ENCODE measurements around the gene BEND2.

DNA sequence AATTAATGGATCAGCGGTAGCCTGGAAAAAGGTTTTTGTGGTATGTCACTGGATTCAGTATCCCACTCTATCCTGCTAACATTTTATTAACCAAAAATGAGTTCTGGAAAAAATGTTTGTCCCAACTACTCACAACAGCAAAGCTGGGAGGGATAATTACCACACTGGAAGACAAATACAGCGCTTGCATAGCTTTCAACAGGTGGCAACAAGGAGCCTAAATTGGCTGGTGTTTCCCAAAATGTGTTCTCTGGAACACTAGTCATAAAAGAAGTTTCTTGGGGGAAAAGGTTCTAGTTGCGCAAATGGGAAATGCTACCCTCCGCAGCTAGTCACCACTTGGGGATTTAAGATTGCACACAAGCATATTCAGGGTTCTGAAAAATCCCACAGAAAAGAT is 54.6 kb downstream of the BEND2 start:
- TF ChIP-seq POLR2A (IDR thresholded peaks at IDR 0.05), result no peak
- TF ChIP-seq, protein P1, sequence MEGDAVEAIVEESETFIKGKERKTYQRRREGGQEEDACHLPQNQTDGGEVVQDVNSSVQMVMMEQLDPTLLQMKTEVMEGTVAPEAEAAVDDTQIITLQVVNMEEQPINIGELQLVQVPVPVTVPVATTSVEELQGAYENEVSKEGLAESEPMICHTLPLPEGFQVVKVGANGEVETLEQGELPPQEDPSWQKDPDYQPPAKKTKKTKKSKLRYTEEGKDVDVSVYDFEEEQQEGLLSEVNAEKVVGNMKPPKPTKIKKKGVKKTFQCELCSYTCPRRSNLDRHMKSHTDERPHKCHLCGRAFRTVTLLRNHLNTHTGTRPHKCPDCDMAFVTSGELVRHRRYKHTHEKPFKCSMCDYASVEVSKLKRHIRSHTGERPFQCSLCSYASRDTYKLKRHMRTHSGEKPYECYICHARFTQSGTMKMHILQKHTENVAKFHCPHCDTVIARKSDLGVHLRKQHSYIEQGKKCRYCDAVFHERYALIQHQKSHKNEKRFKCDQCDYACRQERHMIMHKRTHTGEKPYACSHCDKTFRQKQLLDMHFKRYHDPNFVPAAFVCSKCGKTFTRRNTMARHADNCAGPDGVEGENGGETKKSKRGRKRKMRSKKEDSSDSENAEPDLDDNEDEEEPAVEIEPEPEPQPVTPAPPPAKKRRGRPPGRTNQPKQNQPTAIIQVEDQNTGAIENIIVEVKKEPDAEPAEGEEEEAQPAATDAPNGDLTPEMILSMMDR (IDR thresholded peaks at IDR 0.05), result no peak

Measured in transverse colon (tissue), 3 donors.